ENCODE data around the gene TMCC1. TPM values are rescaled to one million over a fixed set of nuclear protein-coding genes. Genes with fewer than 3 reads are reported as not detected.

TMCC1 gene
- total RNA-seq, 1 donor from 2014 or later: 16.7 TPM

GRCh38 chr3:129658110-129658843 is 235.2 kb downstream of the TMCC1 start:
- intact Hi-C loops (cut with DNase I): loop anchor here (10.0 kb wide), 1 partner anchor 267 kb away; no protein-coding TSS in a partner anchor
- H3K9me3 ChIP-seq: no peaks in the 10 kb centered on the region
- no peak overlapping the region for H3K27ac ChIP-seq
- H3K4me1 ChIP-seq: peaks cover 32% of the 10 kb centered on the region
- DNase-seq (ENCODE audit: extremely low spot score in 2 of 2): no peak
- TF ChIP-seq POLR2AphosphoS5 (IDR thresholded peaks at IDR 0.05; ENCODE audit: insufficient read depth in 1 of 2, low read depth in 1 of 2) (no peak), POLR2A (IDR thresholded peaks at IDR 0.05) (no peak), CTCF (IDR thresholded peaks at IDR 0.05) (no peak)
- no peaks in the 10 kb centered on the region for H3K36me3 ChIP-seq
- H3K4me3 ChIP-seq: no peak overlapping the region
- H3K27me3 ChIP-seq: no peaks in the 10 kb centered on the region

DNA sequence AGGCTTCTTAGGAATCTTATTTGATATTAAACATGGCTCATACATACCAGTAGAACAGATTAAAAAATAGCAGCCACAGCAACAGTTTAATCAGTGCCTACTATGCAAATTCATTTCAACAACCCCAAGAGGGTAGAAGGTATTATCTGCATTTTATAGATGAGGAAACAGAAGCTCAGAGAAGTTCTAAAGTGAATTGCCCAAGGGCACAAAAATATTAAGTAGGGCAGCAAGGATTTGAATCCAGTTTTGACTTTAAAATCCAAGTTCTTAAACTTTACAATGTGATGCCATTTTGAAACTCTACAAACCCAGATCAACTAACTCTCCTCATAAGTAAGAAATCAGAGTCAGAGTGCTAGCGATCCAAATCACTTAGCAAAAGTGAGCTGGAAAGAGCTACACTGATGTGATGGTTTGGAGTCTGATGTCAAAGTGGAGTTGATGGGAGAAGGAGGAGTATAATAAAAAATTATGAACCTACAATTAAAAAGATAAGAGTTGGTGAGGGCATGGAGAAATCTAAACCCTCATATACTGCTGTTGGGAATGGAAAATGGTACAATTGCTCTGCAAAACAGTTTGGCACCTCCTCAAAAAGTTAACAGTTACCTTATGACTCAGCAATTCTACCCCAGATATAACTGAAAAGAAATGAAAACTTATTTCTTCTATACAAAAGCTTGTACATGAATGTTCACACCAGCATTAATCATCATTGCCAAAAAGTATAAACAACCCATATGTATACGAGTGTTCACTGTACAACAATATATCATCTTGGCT is 236.1 kb downstream of the TMCC1 start:
- no peaks in the 10 kb centered on the region for H3K27me3 ChIP-seq
- no peaks in the 10 kb centered on the region for H3K9me3 ChIP-seq
- intact Hi-C loops (cut with DNase I): loop anchor here (10.0 kb wide), 1 partner anchor 267 kb away; no protein-coding TSS in a partner anchor
- no peak overlapping the region for H3K27ac ChIP-seq
- H3K4me3 ChIP-seq: no peak overlapping the region
- DNase-seq (ENCODE audit: extremely low spot score in 2 of 2): no peak
- H3K36me3 ChIP-seq: no peaks in the 10 kb centered on the region
- TF ChIP-seq CTCF (IDR thresholded peaks at IDR 0.05): no peak
- no peak for TF ChIP-seq POLR2AphosphoS5 (IDR thresholded peaks at IDR 0.05; ENCODE audit: insufficient read depth in 1 of 2, low read depth in 1 of 2)
- no peak for TF ChIP-seq POLR2A (IDR thresholded peaks at IDR 0.05)
- H3K4me1 ChIP-seq: peaks cover 26% of the 10 kb centered on the region

GRCh38 chr3:129656659-129657247 is 236.8 kb downstream of the TMCC1 start:
- H3K27ac ChIP-seq: no peak overlapping the region
- no peak for DNase-seq (ENCODE audit: extremely low spot score in 2 of 2)

DNA sequence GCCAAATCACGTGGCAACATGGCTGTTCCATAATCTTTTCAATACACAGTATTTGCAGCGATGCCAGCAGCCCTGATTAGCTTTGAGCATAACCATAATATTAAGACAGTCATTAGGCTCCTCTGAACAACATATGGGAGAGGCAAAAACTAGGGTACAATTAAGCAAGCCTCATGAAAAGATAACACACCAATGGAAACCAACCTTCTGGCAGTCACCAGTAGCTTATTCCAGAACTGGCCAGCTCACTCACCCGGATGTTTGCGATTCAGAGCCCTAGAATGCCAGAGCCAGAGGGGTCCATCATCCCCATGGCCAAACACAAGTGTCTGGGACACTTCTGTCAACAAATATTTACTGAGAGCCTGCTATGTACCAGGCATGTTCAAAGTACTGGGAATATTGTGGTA is 238.2 kb downstream of the TMCC1 start:
- no peak for DNase-seq (ENCODE audit: extremely low spot score in 2 of 2)
- Histone ChIP-seq H3K27ac (no peak overlapping the region), H3K4me1 (peaks cover 37% of the 10 kb centered on the region), H3K27me3 (no peaks in the 10 kb centered on the region), H3K4me3 (no peak overlapping the region), H3K36me3 (no peaks in the 10 kb centered on the region), H3K9me3 (no peaks in the 10 kb centered on the region)
- TF ChIP-seq POLR2AphosphoS5 (IDR thresholded peaks at IDR 0.05; ENCODE audit: insufficient read depth in 1 of 2, low read depth in 1 of 2): no peak
- TF ChIP-seq POLR2A (IDR thresholded peaks at IDR 0.05): no peak
- TF ChIP-seq CTCF (IDR thresholded peaks at IDR 0.05): no peak
- intact Hi-C loops (cut with DNase I): loop anchor here (10.0 kb wide), 1 partner anchor 270 kb away; no protein-coding TSS in a partner anchor

More at GRCh38 chr3:129656659-129657247, 236.8 kb downstream of the TMCC1 start:
- Histone ChIP-seq H3K36me3 (no peaks in the 10 kb centered on the region), H3K9me3 (no peaks in the 10 kb centered on the region), H3K27me3 (no peaks in the 10 kb centered on the region), H3K4me1 (peaks cover 29% of the 10 kb centered on the region), H3K4me3 (no peak overlapping the region)
- intact Hi-C loops (cut with DNase I): loop anchor here (10.0 kb wide), 1 partner anchor 268 kb away; no protein-coding TSS in a partner anchor
- TF ChIP-seq POLR2AphosphoS5 (IDR thresholded peaks at IDR 0.05; ENCODE audit: insufficient read depth in 1 of 2, low read depth in 1 of 2) (no peak), CTCF (IDR thresholded peaks at IDR 0.05) (no peak), POLR2A (IDR thresholded peaks at IDR 0.05) (no peak)
